Activated naive CD8-positive, alpha-beta T cell treated with anti-CD3 and anti-CD28 coated beads, Interleukin-2, amount 10 ng/mL, durations not matched to agents 7 days and 5 days (primary cell): ENCODE results near the gene ERBIN. TPM values are rescaled to one million over a fixed set of nuclear protein-coding genes. Genes with fewer than 3 reads are reported as not detected.
"Not testable (repeated sequence)": the region's sequence is repeated elsewhere in the genome, so short reads cannot be mapped to it uniquely, and the experiment has no call there.

Experiments
- ATAC-seq: fragments of 150-1000 bp; cut with Tn5 transposase; one replicate; pipeline ENCODE4 v1.10.0; 2021; ENCODE audit warnings: low read depth, moderate library complexity
- POLR2A ChIA-PET: fragments of 350-600 bp; sonication (Branson Sonifier 250); formaldehyde crosslinking; loops from one replicate; lab custom pipeline; 2021; ENCODE audit warnings: antibody characterized with exemption; lab: Charles Lee
- DNase-seq: peaks from one replicate; pipeline ENCODE4 v3.0.0; 2021
- H3K27ac Mint-ChIP-seq: one replicate; pipeline ENCODE4 v1.8.0; 2022; ENCODE audit warnings: mild to moderate bottlenecking, mixed read lengths
- H3K27me3 Mint-ChIP-seq: one replicate; pipeline ENCODE4 v1.8.0; 2022; ENCODE audit warnings: mild to moderate bottlenecking, moderate library complexity, mixed read lengths
- H3K36me3 Mint-ChIP-seq: one replicate; pipeline ENCODE4 v1.8.0; 2021; ENCODE audit warnings: mild to moderate bottlenecking, mixed read lengths
- H3K4me1 Mint-ChIP-seq: one replicate; pipeline ENCODE4 v1.8.0; 2021; ENCODE audit warnings: mixed read lengths
- H3K4me3 Mint-ChIP-seq: one replicate; pipeline ENCODE4 v1.8.0; 2022; ENCODE audit warnings: mild to moderate bottlenecking, moderate library complexity, mixed read lengths
- H3K9me3 Mint-ChIP-seq: one replicate; pipeline ENCODE4 v1.8.0; 2021; ENCODE audit warnings: mixed read lengths
- total RNA-seq, 2 experiments: library from RNA; stranded (reverse); gene quantifications; one replicate each; pipeline ENCODE4 v1.2.3, GENCODE V29; 2021

ERBIN gene
- total RNA-seq, 2 experiments from 2014 or later, result 63.4 to 66.7 TPM

GRCh38 chr5:66012271-66012670, 85.9 kb downstream of the ERBIN start:
- ATAC-seq, result no peak
- POLR2A ChIA-PET, result no interaction called here
- DNase-seq, result no peak
- Mint-ChIP-seq H3K4me1 (peaks cover 14% of the 10 kb centered on the region), H3K36me3 (peaks cover 24% of the 10 kb centered on the region), H3K9me3 (peaks cover 2% of the 10 kb centered on the region), H3K27ac (no peak overlapping the region), H3K4me3 (no peak overlapping the region), H3K27me3 (no peaks in the 10 kb centered on the region)

GRCh38 chr5:66013397-66013796, 87.0 kb downstream of the ERBIN start:
- DNase-seq (no peak), ATAC-seq (no peak)
- Mint-ChIP-seq H3K36me3 (peaks cover 22% of the 10 kb centered on the region), H3K4me1 (peaks cover 20% of the 10 kb centered on the region), H3K4me3 (no peak overlapping the region), H3K9me3 (peaks cover 2% of the 10 kb centered on the region), H3K27ac (no peak overlapping the region), H3K27me3 (no peaks in the 10 kb centered on the region)
- POLR2A ChIA-PET, result no interaction called here

GRCh38 chr5:66013906-66014305, 87.5 kb downstream of the ERBIN start:
- ATAC-seq (no peak), DNase-seq (no peak)
- H3K36me3 Mint-ChIP-seq, result peaks cover 22% of the 10 kb centered on the region
- H3K4me3 Mint-ChIP-seq, result no peak overlapping the region
- H3K27me3 Mint-ChIP-seq, result no peaks in the 10 kb centered on the region
- H3K27ac Mint-ChIP-seq, result no peak overlapping the region
- peaks cover 2% of the 10 kb centered on the region for H3K9me3 Mint-ChIP-seq
- POLR2A ChIA-PET, result no interaction called here
- H3K4me1 Mint-ChIP-seq, result peaks cover 20% of the 10 kb centered on the region

- Mint-ChIP-seq H3K4me1 (peaks cover 19% of the 10 kb centered on the region), H3K27me3 (no peaks in the 10 kb centered on the region), H3K27ac (no peak overlapping the region), H3K36me3 (peaks cover 19% of the 10 kb centered on the region), H3K9me3 (no peaks in the 10 kb centered on the region), H3K4me3 (no peak overlapping the region)
- no peak for ATAC-seq
- no peak for DNase-seq
- POLR2A ChIA-PET, result no interaction called here
Observed at GRCh38 chr5:66015196-66015960, 89.0 kb downstream of the ERBIN start.

GRCh38 chr5:66021585-66021984, 95.2 kb downstream of the ERBIN start:
- ATAC-seq (no peak), DNase-seq (no peak)
- H3K27me3 Mint-ChIP-seq, result no peaks in the 10 kb centered on the region
- POLR2A ChIA-PET, result no interaction called here
- H3K36me3 Mint-ChIP-seq, result peaks cover 20% of the 10 kb centered on the region
- H3K27ac Mint-ChIP-seq, result no peak overlapping the region
- peaks cover 12% of the 10 kb centered on the region for H3K4me1 Mint-ChIP-seq
- H3K4me3 Mint-ChIP-seq, result no peak overlapping the region
- no peaks in the 10 kb centered on the region for H3K9me3 Mint-ChIP-seq

DNA sequence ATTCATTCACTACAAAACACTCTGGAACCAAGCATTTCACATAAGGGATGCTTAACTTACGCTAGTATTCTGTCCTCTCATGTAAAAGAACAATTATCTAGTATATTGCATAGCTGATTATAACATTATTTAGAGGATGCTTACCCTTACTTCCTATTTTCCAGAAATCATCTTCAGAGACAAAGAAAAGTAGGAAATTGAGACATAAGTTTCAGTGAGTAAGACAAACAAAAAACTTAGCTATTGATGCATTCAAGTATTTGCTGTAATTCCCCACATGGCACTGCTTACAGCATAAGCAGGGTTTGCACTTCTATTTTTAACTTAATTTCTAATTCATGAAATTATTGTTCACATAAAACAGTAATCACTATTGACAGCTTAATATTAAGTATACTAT, 112.9 kb downstream of the ERBIN start:
- Mint-ChIP-seq H3K27me3 (no peaks in the 10 kb centered on the region), H3K27ac (no peak overlapping the region), H3K9me3 (no peaks in the 10 kb centered on the region), H3K4me3 (no peak overlapping the region), H3K36me3 (peaks cover 21% of the 10 kb centered on the region), H3K4me1 (peaks cover 3% of the 10 kb centered on the region)
- ATAC-seq (no peak), DNase-seq (no peak)
- POLR2A ChIA-PET, result no interaction called here

- DNase-seq (no peak), ATAC-seq (no peak)
- Mint-ChIP-seq H3K4me1 (peaks cover 3% of the 10 kb centered on the region), H3K27ac (no peak overlapping the region), H3K9me3 (no peaks in the 10 kb centered on the region), H3K36me3 (peaks cover 25% of the 10 kb centered on the region), H3K27me3 (no peaks in the 10 kb centered on the region), H3K4me3 (no peak overlapping the region)
- POLR2A ChIA-PET, result no interaction called here
Observed at GRCh38 chr5:66039701-66040100, 113.3 kb downstream of the ERBIN start.

- Mint-ChIP-seq H3K27me3 (no peaks in the 10 kb centered on the region), H3K27ac (no peak overlapping the region), H3K9me3 (no peaks in the 10 kb centered on the region), H3K4me1 (peaks cover 3% of the 10 kb centered on the region), H3K36me3 (peaks cover 27% of the 10 kb centered on the region), H3K4me3 (no peak overlapping the region)
- ATAC-seq, result no peak
- POLR2A ChIA-PET, result no interaction called here
- no peak for DNase-seq
Observed at GRCh38 chr5:66041627-66042026, 115.3 kb downstream of the ERBIN start.

DNA sequence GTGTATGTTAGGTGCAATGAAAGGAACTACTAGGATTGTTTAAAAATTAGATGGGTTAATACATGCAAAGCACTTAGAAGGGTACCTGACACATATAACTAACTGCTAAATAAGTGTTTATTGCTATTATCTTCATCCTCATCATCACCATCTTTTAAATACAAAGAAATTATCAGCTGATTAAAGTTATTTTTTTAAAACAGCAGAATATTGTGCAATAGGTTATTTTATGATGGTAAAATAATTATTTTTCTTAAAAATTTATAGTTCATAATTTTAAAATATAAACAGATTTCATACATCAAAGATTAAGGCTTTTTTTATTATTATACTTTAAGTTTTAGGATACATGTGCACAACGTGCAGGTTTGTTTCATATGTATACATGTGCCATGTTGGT, 130.9 kb downstream of the ERBIN start:
- Mint-ChIP-seq H3K27ac (no peak overlapping the region), H3K4me3 (no peak overlapping the region), H3K36me3 (peaks cover 52% of the 10 kb centered on the region), H3K9me3 (peaks cover 6% of the 10 kb centered on the region), H3K27me3 (no peaks in the 10 kb centered on the region), H3K4me1 (peaks cover 3% of the 10 kb centered on the region)
- POLR2A ChIA-PET, result no interaction called here
- no peak for DNase-seq
- ATAC-seq, result no peak

DNA sequence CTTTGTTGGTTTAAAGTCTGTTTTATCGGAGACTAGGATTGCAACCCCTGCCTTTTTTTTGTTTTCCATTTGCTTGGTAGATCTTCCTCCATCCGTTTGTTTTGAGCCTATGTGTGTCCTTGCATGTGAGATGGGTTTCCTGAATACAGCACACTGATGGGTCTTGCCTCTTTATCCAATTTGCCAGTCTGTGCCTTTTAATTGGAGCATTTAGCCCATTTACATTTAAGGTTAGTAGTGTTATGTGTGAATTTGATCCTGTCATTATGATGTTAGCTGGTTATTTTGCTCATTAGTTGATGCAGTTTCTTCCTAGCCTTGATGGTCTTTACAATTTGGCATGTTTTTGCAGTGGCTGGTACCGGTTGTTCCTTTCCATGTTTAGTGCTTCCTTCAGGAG, 134.9 kb downstream of the ERBIN start:
- H3K27me3 Mint-ChIP-seq, H3K4me3 Mint-ChIP-seq, ATAC-seq, H3K27ac Mint-ChIP-seq, H3K9me3 Mint-ChIP-seq, H3K4me1 Mint-ChIP-seq, DNase-seq, POLR2A ChIA-PET: not testable (repeated sequence)
- H3K36me3 Mint-ChIP-seq, result peaks cover 55% of the 10 kb centered on the region

DNA sequence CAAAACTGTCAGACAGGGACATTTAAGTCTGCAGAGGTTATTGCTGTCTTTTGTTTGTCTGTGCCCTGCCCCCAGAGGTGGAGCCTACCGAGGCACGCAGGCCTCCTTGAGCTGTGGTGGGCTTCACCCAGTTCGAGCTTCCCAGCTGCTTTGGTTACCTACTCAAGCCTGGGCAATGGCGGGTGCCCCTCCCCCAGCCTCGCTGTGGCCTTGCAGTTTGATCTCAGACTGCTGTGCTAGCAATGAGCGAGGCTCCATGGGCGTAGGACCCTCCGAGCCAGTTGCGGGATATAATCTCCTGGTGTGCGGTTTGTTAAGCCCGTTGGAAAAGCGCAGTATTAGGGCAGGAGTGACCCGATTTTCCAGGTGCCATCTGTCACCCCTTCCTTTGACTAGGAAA, 136.7 kb downstream of the ERBIN start:
- POLR2A ChIA-PET, DNase-seq, H3K27me3 Mint-ChIP-seq, H3K4me3 Mint-ChIP-seq, ATAC-seq, H3K4me1 Mint-ChIP-seq, H3K9me3 Mint-ChIP-seq, H3K27ac Mint-ChIP-seq: not testable (repeated sequence)
- H3K36me3 Mint-ChIP-seq, result peaks cover 50% of the 10 kb centered on the region

- no peak overlapping the region for H3K4me3 Mint-ChIP-seq
- POLR2A ChIA-PET, result no interaction called here
- ATAC-seq (no peak), DNase-seq (no peak)
- H3K4me1 Mint-ChIP-seq, result no peaks in the 10 kb centered on the region
- no peak overlapping the region for H3K27ac Mint-ChIP-seq
- peaks cover 3% of the 10 kb centered on the region for H3K9me3 Mint-ChIP-seq
- H3K36me3 Mint-ChIP-seq, result peaks cover 33% of the 10 kb centered on the region
- H3K27me3 Mint-ChIP-seq, result no peaks in the 10 kb centered on the region
Observed at GRCh38 chr5:66066826-66067225, 140.5 kb downstream of the ERBIN start.

GRCh38 chr5:66072031-66072430, 145.7 kb downstream of the ERBIN start:
- H3K27ac Mint-ChIP-seq, result peak overlapping the region; percentile 47
- H3K27me3 Mint-ChIP-seq, result no peaks in the 10 kb centered on the region
- no peak for ATAC-seq
- DNase-seq, result no peak
- no peaks in the 10 kb centered on the region for H3K4me1 Mint-ChIP-seq
- H3K4me3 Mint-ChIP-seq, result no peak overlapping the region
- H3K36me3 Mint-ChIP-seq, result peaks cover 22% of the 10 kb centered on the region
- H3K9me3 Mint-ChIP-seq, result no peaks in the 10 kb centered on the region
- POLR2A ChIA-PET, result interaction anchor here (0.7 kb wide), 1 partner anchor 21 kb away, joined by 3 read pairs; no protein-coding TSS in a partner anchor

DNA sequence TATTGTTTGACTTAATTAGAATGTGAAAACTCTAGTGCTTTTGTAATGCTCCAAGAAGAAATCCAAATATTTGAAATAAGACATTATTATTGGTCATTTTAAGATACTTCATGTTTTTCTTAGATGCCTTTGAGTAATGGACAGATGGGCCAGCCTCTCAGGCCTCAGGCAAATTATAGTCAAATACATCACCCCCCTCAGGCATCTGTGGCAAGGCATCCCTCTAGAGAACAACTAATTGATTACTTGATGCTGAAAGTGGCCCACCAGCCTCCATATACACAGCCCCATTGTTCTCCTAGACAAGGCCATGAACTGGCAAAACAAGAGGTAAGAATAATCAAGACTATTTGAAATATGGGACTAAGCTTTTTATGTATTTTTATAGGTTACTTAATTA, 148.5 kb downstream of the ERBIN start:
- POLR2A ChIA-PET, result no interaction called here
- H3K27ac Mint-ChIP-seq, result no peak overlapping the region
- H3K4me3 Mint-ChIP-seq, result no peak overlapping the region
- H3K36me3 Mint-ChIP-seq, result peaks cover 30% of the 10 kb centered on the region
- DNase-seq, result no peak
- H3K4me1 Mint-ChIP-seq, result no peaks in the 10 kb centered on the region
- no peaks in the 10 kb centered on the region for H3K27me3 Mint-ChIP-seq
- ATAC-seq, result no peak
- peaks cover 2% of the 10 kb centered on the region for H3K9me3 Mint-ChIP-seq
